Activated T-helper 2 cell treated with anti-CD3 and anti-CD28 coated beads, Interferon-gamma antibody, Interleukin-2, Interleukin-4, amounts not matched to agents 10 μg/mL and 5 μg/mL and 100 μg/mL, durations not matched to agents 14 hours and 24 hours and 36 hours (primary cell): ENCODE measurements around the gene CDH4. TPM values are rescaled to one million over a fixed set of nuclear protein-coding genes. Genes with fewer than 3 reads are reported as not detected.

ENCODE experiments used
- DNase-seq: peaks from one replicate; pipeline ENCODE4 v3.0.0; 2021; ENCODE audit warnings: low spot score
- H3K27ac Mint-ChIP-seq: one replicate; pipeline ENCODE4 v1.8.0; 2021; ENCODE audit warnings: mixed read lengths
- H3K27me3 Mint-ChIP-seq: one replicate; pipeline ENCODE4 v1.8.0; 2021; ENCODE audit warnings: low read depth, mixed read lengths
- H3K36me3 Mint-ChIP-seq: one replicate; pipeline ENCODE4 v1.8.0; 2021; ENCODE audit warnings: low read depth, mixed read lengths
- H3K4me1 Mint-ChIP-seq: one replicate; pipeline ENCODE4 v1.8.0; 2021; ENCODE audit warnings: low read depth, mixed read lengths
- H3K4me3 Mint-ChIP-seq: one replicate; pipeline ENCODE4 v1.8.0; 2021; ENCODE audit warnings: low read depth, mild to moderate bottlenecking, moderate library complexity, mixed read lengths
- H3K9me3 Mint-ChIP-seq: one replicate; pipeline ENCODE4 v1.8.0; 2021; ENCODE audit warnings: mixed read lengths
- intact Hi-C: fragments of 100-400 bp; cut with micrococcal nuclease; formaldehyde crosslinking; loops from one replicate; pipeline ENCODE4 v1.15.1; 2023
- total RNA-seq: library from RNA; stranded (reverse); gene quantifications from 2 replicates; pipeline ENCODE4 v1.2.3, GENCODE V29; 2022

Gene CDH4
- total RNA-seq, 1 donor from 2014 or later = not detected

GRCh38 chr20:61929561-61929960 lies 677.5 kb downstream of the CDH4 start:
- Mint-ChIP-seq H3K4me3 (no peak overlapping the region), H3K4me1 (no peaks in the 10 kb centered on the region), H3K27me3 (no peaks in the 10 kb centered on the region), H3K9me3 (no peaks in the 10 kb centered on the region), H3K36me3 (no peaks in the 10 kb centered on the region), H3K27ac (no peak overlapping the region)
- intact Hi-C loops = no loop called here
- DNase-seq = no peak

GRCh38 chr20:61929971-61930666 lies 678.1 kb downstream of the CDH4 start:
- no peaks in the 10 kb centered on the region for H3K9me3 Mint-ChIP-seq
- intact Hi-C loops = no loop called here
- no peak overlapping the region for H3K27ac Mint-ChIP-seq
- H3K36me3 Mint-ChIP-seq = no peaks in the 10 kb centered on the region
- DNase-seq = no peak
- H3K27me3 Mint-ChIP-seq = no peaks in the 10 kb centered on the region
- no peaks in the 10 kb centered on the region for H3K4me1 Mint-ChIP-seq
- no peak overlapping the region for H3K4me3 Mint-ChIP-seq

- H3K27me3 Mint-ChIP-seq = no peaks in the 10 kb centered on the region
Measured at GRCh38 chr20:61930776-61931475, 678.9 kb downstream of the CDH4 start.

GRCh38 chr20:61931476-61932198 lies 679.6 kb downstream of the CDH4 start:
- intact Hi-C loops = no loop called here
- no peaks in the 10 kb centered on the region for H3K27me3 Mint-ChIP-seq
- H3K9me3 Mint-ChIP-seq = no peaks in the 10 kb centered on the region
- no peaks in the 10 kb centered on the region for H3K36me3 Mint-ChIP-seq
- H3K27ac Mint-ChIP-seq = no peak overlapping the region
- DNase-seq = no peak
- no peak overlapping the region for H3K4me3 Mint-ChIP-seq
- H3K4me1 Mint-ChIP-seq = no peaks in the 10 kb centered on the region

More at GRCh38 chr20:61930776-61931475, 678.9 kb downstream of the CDH4 start:
- Mint-ChIP-seq H3K36me3 (no peaks in the 10 kb centered on the region), H3K27ac (no peak overlapping the region), H3K4me1 (no peaks in the 10 kb centered on the region), H3K9me3 (no peaks in the 10 kb centered on the region), H3K4me3 (no peak overlapping the region)
- DNase-seq = no peak
- intact Hi-C loops = no loop called here

GRCh38 chr20:61932199-61932592 lies 680.1 kb downstream of the CDH4 start:
- Mint-ChIP-seq H3K9me3 (no peaks in the 10 kb centered on the region), H3K4me1 (no peaks in the 10 kb centered on the region), H3K36me3 (no peaks in the 10 kb centered on the region), H3K4me3 (no peak overlapping the region), H3K27me3 (no peaks in the 10 kb centered on the region), H3K27ac (no peak overlapping the region)
- intact Hi-C loops = no loop called here
- DNase-seq = no peak

- DNase-seq = no peak
- no peaks in the 10 kb centered on the region for H3K36me3 Mint-ChIP-seq
- H3K9me3 Mint-ChIP-seq = no peaks in the 10 kb centered on the region
- no peaks in the 10 kb centered on the region for H3K4me1 Mint-ChIP-seq
- H3K27ac Mint-ChIP-seq = no peak overlapping the region
- H3K4me3 Mint-ChIP-seq = no peak overlapping the region
- intact Hi-C loops = no loop called here
- H3K27me3 Mint-ChIP-seq = no peaks in the 10 kb centered on the region
Measured at GRCh38 chr20:61932711-61933480, 680.8 kb downstream of the CDH4 start.

- no peak for DNase-seq
- H3K36me3 Mint-ChIP-seq = no peaks in the 10 kb centered on the region
- intact Hi-C loops = no loop called here
- no peaks in the 10 kb centered on the region for H3K9me3 Mint-ChIP-seq
- no peak overlapping the region for H3K4me3 Mint-ChIP-seq
- H3K27ac Mint-ChIP-seq = no peak overlapping the region
- no peaks in the 10 kb centered on the region for H3K27me3 Mint-ChIP-seq
- H3K4me1 Mint-ChIP-seq = no peaks in the 10 kb centered on the region
Measured at GRCh38 chr20:61933481-61933950, 681.5 kb downstream of the CDH4 start.

- H3K9me3 Mint-ChIP-seq = no peaks in the 10 kb centered on the region
- no peak overlapping the region for H3K27ac Mint-ChIP-seq
- no peak for DNase-seq
- no peaks in the 10 kb centered on the region for H3K4me1 Mint-ChIP-seq
- no peaks in the 10 kb centered on the region for H3K36me3 Mint-ChIP-seq
- H3K4me3 Mint-ChIP-seq = no peak overlapping the region
- no peaks in the 10 kb centered on the region for H3K27me3 Mint-ChIP-seq
- intact Hi-C loops = no loop called here
Measured at GRCh38 chr20:61933951-61934715, 682.1 kb downstream of the CDH4 start.

GRCh38 chr20:61934716-61935530 lies 682.9 kb downstream of the CDH4 start:
- intact Hi-C loops = no loop called here
- H3K4me1 Mint-ChIP-seq = no peaks in the 10 kb centered on the region
- H3K27ac Mint-ChIP-seq = no peak overlapping the region
- no peaks in the 10 kb centered on the region for H3K36me3 Mint-ChIP-seq
- H3K4me3 Mint-ChIP-seq = no peak overlapping the region
- no peaks in the 10 kb centered on the region for H3K9me3 Mint-ChIP-seq
- H3K27me3 Mint-ChIP-seq = no peaks in the 10 kb centered on the region
- no peak for DNase-seq

GRCh38 chr20:61935926-61936700 lies 684.1 kb downstream of the CDH4 start:
- H3K36me3 Mint-ChIP-seq = no peaks in the 10 kb centered on the region
- intact Hi-C loops = no loop called here
- no peak overlapping the region for H3K4me3 Mint-ChIP-seq
- H3K27ac Mint-ChIP-seq = no peak overlapping the region
- no peaks in the 10 kb centered on the region for H3K27me3 Mint-ChIP-seq
- no peak for DNase-seq
- no peaks in the 10 kb centered on the region for H3K4me1 Mint-ChIP-seq
- no peaks in the 10 kb centered on the region for H3K9me3 Mint-ChIP-seq

- intact Hi-C loops = no loop called here
- no peaks in the 10 kb centered on the region for H3K36me3 Mint-ChIP-seq
- H3K27me3 Mint-ChIP-seq = no peaks in the 10 kb centered on the region
- H3K4me1 Mint-ChIP-seq = no peaks in the 10 kb centered on the region
- no peak for DNase-seq
- no peak overlapping the region for H3K27ac Mint-ChIP-seq
- no peak overlapping the region for H3K4me3 Mint-ChIP-seq
- no peaks in the 10 kb centered on the region for H3K9me3 Mint-ChIP-seq
Measured at GRCh38 chr20:61936701-61937131, 684.7 kb downstream of the CDH4 start.
